ENCODE measurements around the gene FUT6. TPM values are rescaled to one million over a fixed set of nuclear protein-coding genes. Genes with fewer than 3 reads are reported as not detected.

FUT6 gene
- polyA plus RNA-seq, 3 donors: not detected

- no peak overlapping the region for H3K4me3 ChIP-seq (replicated peaks in 1 of 3; ENCODE audit: low read depth in 2 of 3, low read length in 3 of 3)
- intact Hi-C loops (cut with micrococcal nuclease): no loop called here
- TF ChIP-seq CTCF (IDR thresholded peaks at IDR 0.05): no peak
- Mint-ChIP-seq H3K9me3 (peaks cover 2 to 15% (median 9%) of the 10 kb centered on the region in 7 donors), H3K27ac (no peak overlapping the region), H3K4me3 (no peak overlapping the region), H3K4me1 (peaks cover 18% of the 10 kb centered on the region), H3K36me3 (no peaks in the 10 kb centered on the region), H3K27me3 (ENCODE audit: low read depth in 3 of 3) (peaks cover 19 to 38% (median 25%) of the 10 kb centered on the region in 3 donors)
- no peak overlapping the region for H3K27ac ChIP-seq (ENCODE audit: low read depth in 1 of 2, low read length in 2 of 2)
- no peaks in the 10 kb centered on the region for H4K20me1 ChIP-seq (ENCODE audit: insufficient read depth, low read length)
- peaks cover 0 to 19% of the 10 kb centered on the region in 2 donors for H3K27me3 ChIP-seq (ENCODE audit: control insufficient read depth in 2 of 2, insufficient read depth in 2 of 2, low read length in 2 of 2)
- 100% methylated on average over 1 of the region's 10 CpGs for WGBS (ENCODE audit: insufficient coverage)
- no peaks in the 10 kb centered on the region for H3K79me2 ChIP-seq (ENCODE audit: insufficient read depth, low read length)
- H3K4me2 ChIP-seq (replicated peaks; ENCODE audit: extremely low read depth, low read length, poor library complexity, severe bottlenecking): no peak overlapping the region
- H2AFZ ChIP-seq (ENCODE audit: insufficient read depth, low read depth, low read length, poor library complexity, severe bottlenecking): no peak overlapping the region
- H3K9ac ChIP-seq (ENCODE audit: insufficient read depth, low read length, poor library complexity, severe bottlenecking): no peak overlapping the region
- peaks cover 19 to 26% of the 10 kb centered on the region in 2 donors for H3K4me1 ChIP-seq (ENCODE audit: control insufficient read depth in 1 of 2, insufficient read depth in 2 of 2, low read length in 2 of 2)
- peaks cover 0 to 5% of the 10 kb centered on the region in 2 donors for H3K9me3 ChIP-seq (replicated peaks in 1 of 2; ENCODE audit: control insufficient read depth in 1 of 2, insufficient read depth in 1 of 2, low read length in 2 of 2)
- no peak for DNase-seq
- no peaks in the 10 kb centered on the region for H3K36me3 ChIP-seq (replicated peaks in 1 of 2; ENCODE audit: control insufficient read depth in 1 of 2, insufficient read depth in 2 of 2, low read length in 2 of 2)
Measured at GRCh38 chr19:5824751-5825150, 14.8 kb downstream of the FUT6 start.

- Histone ChIP-seq H3K4me1 (ENCODE audit: control insufficient read depth in 1 of 2, insufficient read depth in 2 of 2, low read length in 2 of 2) (peaks cover 13 to 21% of the 10 kb centered on the region in 2 donors), H3K4me2 (replicated peaks; ENCODE audit: extremely low read depth, low read length, poor library complexity, severe bottlenecking) (no peak overlapping the region), H3K27me3 (ENCODE audit: control insufficient read depth in 2 of 2, insufficient read depth in 2 of 2, low read length in 2 of 2) (peaks cover 0 to 8% of the 10 kb centered on the region in 2 donors), H4K20me1 (ENCODE audit: insufficient read depth, low read length) (no peaks in the 10 kb centered on the region), H3K27ac (ENCODE audit: low read depth in 1 of 2, low read length in 2 of 2) (no peak overlapping the region), H2AFZ (ENCODE audit: insufficient read depth, low read depth, low read length, poor library complexity, severe bottlenecking) (no peak overlapping the region), H3K36me3 (replicated peaks in 1 of 2; ENCODE audit: control insufficient read depth in 1 of 2, insufficient read depth in 2 of 2, low read length in 2 of 2) (no peaks in the 10 kb centered on the region), H3K4me3 (replicated peaks in 1 of 3; ENCODE audit: low read depth in 2 of 3, low read length in 3 of 3) (no peak overlapping the region), H3K9me3 (replicated peaks in 1 of 2; ENCODE audit: control insufficient read depth in 1 of 2, insufficient read depth in 1 of 2, low read length in 2 of 2) (peaks cover 0 to 5% of the 10 kb centered on the region in 2 donors), H3K9ac (ENCODE audit: insufficient read depth, low read length, poor library complexity, severe bottlenecking) (no peak overlapping the region), H3K79me2 (ENCODE audit: insufficient read depth, low read length) (no peaks in the 10 kb centered on the region)
- Mint-ChIP-seq H3K4me1 (peaks cover 16% of the 10 kb centered on the region), H3K27me3 (ENCODE audit: low read depth in 3 of 3) (peaks cover 18 to 28% (median 18%) of the 10 kb centered on the region in 3 donors), H3K4me3 (no peak overlapping the region), H3K36me3 (no peaks in the 10 kb centered on the region), H3K27ac (no peak overlapping the region), H3K9me3 (peaks cover 2 to 15% (median 8%) of the 10 kb centered on the region in 7 donors)
- WGBS (ENCODE audit: insufficient coverage): 92% methylated on average over 29 of the region's 30 CpGs
- intact Hi-C loops (cut with micrococcal nuclease): no loop called here
- TF ChIP-seq CTCF (IDR thresholded peaks at IDR 0.05): no peak
- DNase-seq: no peak
Measured at GRCh38 chr19:5823579-5824281, 15.8 kb downstream of the FUT6 start.

Data from CD14-positive monocyte (primary cell).